AG04450 (cell line): ENCODE data around the gene TMED1. TPM values are rescaled to one million over a fixed set of nuclear protein-coding genes. Genes with fewer than 3 reads are reported as not detected.

Experiments used
- CTCF ChIA-PET: fragments of 300-600, 350-600 bp; formaldehyde crosslinking; extraction: SDS; loops from one replicate; lab custom pipeline; 2022; ENCODE audit warnings: antibody characterized with exemption, inconsistent platforms; lab: Charles Lee
- POLR2A ChIA-PET: fragments of 350-600 bp; formaldehyde crosslinking; extraction: SDS; loops from one replicate; lab custom pipeline; 2021; ENCODE audit warnings: antibody characterized with exemption, inconsistent platforms; lab: Yijun Ruan, JAX
- DNase-seq: peaks from one replicate; pipeline ENCODE4 v3.0.0-alpha.2; 2011; ENCODE audit warnings: low read depth, low spot score
- H3K27ac ChIP-seq: one replicate; pipeline ENCODE4 v1.5.1; 2012; ENCODE audit warnings: low read depth, low read length, control low read depth
- H3K27me3 ChIP-seq: one replicate; pipeline ENCODE4 v1.6.0; 2012; ENCODE audit warnings: low read length; ENCODE audit not compliant: control insufficient read depth, insufficient read depth
- H3K4me3 ChIP-seq: 2 replicates; pipeline ENCODE4 v1.5.1; 2011; ENCODE audit warnings: mild to moderate bottlenecking, low read depth, low read length, control low read depth
- H3K9me3 ChIP-seq: 2 replicates; pipeline ENCODE4 v1.5.1; 2012; ENCODE audit warnings: low read length; ENCODE audit not compliant: control insufficient read depth, insufficient read depth
- polyA plus RNA-seq: library from polyadenylated mRNA; depleted of rRNA; stranded (reverse); fragments of >200 nt; gene quantifications from 2 replicates; pipeline ENCODE4 v1.2.3, GENCODE V29; 2011
- TF ChIP-seq, protein P1 (sequence below): IDR thresholded peaks from 2 replicates; pipeline ENCODE4 v1.5.1; 2011; ENCODE audit warnings: low read depth, low read length, control low read depth, inconsistent platforms

TMED1 gene
- polyA plus RNA-seq, 1 experiment: 42.4 TPM

DNA sequence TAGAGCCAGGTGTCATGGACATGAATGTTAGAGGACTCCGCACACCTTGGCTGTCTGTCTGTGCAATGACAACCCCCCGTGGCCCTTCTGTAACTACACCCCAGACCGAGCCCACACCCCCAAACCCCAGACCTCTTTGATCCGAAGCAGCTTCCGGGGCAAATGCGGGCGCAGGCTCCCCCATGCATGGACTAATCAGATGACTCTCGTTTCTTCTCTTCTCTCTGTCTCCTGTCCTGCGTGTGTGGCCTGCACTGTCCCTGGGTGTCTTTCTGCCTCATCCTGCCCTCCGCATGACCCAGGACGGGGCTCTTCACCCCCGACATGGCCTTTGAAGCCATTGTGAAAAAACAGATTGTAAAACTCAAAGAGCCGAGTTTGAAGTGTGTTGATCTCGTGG, 38.9 kb downstream of the TMED1 start:
- Histone ChIP-seq H3K27ac (no peak overlapping the region), H3K9me3 (no peaks in the 10 kb centered on the region), H3K27me3 (no peaks in the 10 kb centered on the region), H3K4me3 (no peak overlapping the region)
- ChIA-PET POLR2A (no interaction called here), CTCF (no interaction called here)
- TF ChIP-seq, protein P1, sequence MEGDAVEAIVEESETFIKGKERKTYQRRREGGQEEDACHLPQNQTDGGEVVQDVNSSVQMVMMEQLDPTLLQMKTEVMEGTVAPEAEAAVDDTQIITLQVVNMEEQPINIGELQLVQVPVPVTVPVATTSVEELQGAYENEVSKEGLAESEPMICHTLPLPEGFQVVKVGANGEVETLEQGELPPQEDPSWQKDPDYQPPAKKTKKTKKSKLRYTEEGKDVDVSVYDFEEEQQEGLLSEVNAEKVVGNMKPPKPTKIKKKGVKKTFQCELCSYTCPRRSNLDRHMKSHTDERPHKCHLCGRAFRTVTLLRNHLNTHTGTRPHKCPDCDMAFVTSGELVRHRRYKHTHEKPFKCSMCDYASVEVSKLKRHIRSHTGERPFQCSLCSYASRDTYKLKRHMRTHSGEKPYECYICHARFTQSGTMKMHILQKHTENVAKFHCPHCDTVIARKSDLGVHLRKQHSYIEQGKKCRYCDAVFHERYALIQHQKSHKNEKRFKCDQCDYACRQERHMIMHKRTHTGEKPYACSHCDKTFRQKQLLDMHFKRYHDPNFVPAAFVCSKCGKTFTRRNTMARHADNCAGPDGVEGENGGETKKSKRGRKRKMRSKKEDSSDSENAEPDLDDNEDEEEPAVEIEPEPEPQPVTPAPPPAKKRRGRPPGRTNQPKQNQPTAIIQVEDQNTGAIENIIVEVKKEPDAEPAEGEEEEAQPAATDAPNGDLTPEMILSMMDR: no peak
- DNase-seq: no peak

DNA sequence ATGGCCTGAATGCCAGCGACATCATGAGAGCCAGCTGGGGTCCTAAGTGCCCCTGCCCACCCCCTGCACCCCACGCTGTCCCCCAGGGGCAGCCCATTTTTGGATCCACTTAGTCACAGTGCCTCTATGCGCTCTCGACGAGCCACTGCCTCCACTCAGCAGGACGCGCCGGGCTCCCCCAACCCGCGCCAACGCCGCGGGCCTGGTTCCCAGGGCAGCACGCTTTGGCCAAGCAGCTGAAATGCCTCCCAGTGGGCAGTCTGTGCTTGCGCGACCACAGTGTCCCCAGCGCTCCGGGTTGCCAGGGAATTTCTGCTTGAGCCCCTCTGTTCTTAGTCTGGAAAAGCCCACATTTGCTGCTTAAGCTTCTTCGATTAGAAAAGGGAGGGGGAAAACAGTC, 39.4 kb downstream of the TMED1 start:
- DNase-seq: no peak
- POLR2A ChIA-PET: no interaction called here
- Histone ChIP-seq H3K9me3 (no peaks in the 10 kb centered on the region), H3K4me3 (no peak overlapping the region), H3K27me3 (no peaks in the 10 kb centered on the region), H3K27ac (no peak overlapping the region)
- TF ChIP-seq, protein P1: no peak
- CTCF ChIA-PET: no interaction called here

DNA sequence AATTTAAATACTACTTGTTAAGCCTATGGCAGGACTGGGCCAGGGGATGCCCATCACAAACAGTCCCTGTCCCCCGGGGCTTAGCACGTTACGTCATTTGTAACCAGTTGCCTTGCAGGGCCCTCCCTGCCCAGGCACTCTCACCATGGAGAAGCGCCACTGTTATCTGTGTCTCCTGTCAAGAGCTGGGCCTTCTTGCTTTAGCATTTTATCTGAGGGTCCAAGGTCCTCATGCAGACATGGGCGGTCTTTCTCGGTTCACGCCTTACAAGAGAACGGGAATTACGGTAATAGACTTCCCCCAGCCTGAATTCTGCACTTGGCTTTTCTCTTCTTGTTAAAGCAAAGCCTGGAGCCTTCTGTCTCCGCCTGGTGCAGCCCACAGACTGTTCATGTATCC, 46.1 kb downstream of the TMED1 start:
- no peak for DNase-seq
- POLR2A ChIA-PET: no interaction called here
- H3K27me3 ChIP-seq: no peaks in the 10 kb centered on the region
- CTCF ChIA-PET: no interaction called here
- H3K27ac ChIP-seq: no peak overlapping the region
- no peaks in the 10 kb centered on the region for H3K9me3 ChIP-seq
- TF ChIP-seq, protein P1: no peak
- H3K4me3 ChIP-seq: no peak overlapping the region

DNA sequence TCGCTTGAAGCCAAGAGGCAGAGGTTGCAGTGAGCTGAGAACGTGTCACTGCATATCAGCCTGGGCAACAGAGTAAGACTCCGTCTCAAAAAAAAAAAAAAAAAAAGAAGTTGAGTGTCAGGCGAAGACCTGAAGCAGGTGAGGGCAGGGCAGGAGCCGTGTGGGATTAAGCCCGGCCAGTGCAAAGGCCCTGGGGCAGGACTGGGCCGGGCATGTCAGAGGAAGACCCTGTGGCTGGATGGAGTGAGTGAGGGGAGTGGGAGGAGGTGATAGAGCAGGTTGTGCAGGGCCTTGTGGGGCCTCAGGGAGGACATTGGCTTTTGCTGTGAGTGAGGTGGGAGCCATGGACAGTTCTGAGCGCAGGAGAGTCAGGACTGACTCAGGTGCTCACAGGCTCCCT, 47.9 kb downstream of the TMED1 start:
- TF ChIP-seq, protein P1: no peak
- ChIA-PET POLR2A (no interaction called here), CTCF (no interaction called here)
- Histone ChIP-seq H3K27ac (no peak overlapping the region), H3K4me3 (no peak overlapping the region), H3K27me3 (no peaks in the 10 kb centered on the region), H3K9me3 (no peaks in the 10 kb centered on the region)
- no peak for DNase-seq

DNA sequence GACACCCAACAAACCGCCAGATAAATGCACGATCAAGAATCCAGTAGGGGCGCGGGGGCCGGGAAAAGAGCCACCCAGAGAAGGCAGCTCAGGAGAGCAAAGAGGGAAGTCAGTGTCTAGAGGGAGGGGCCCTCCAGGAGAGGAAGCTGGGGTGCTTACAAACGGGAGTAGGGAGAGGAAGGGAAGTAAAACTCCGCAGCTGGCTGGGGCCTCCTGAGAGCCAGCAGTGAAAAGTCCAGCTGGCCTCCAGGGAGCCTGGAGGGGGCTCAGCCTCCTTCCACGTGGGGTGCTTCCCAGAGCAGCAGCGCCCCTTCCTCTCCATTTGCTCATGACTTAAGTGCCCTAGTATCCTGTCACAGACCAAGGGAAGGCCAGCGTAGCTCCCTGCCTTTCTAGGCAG, 51.8 kb downstream of the TMED1 start:
- no peak overlapping the region for H3K27ac ChIP-seq
- TF ChIP-seq, protein P1: no peak
- H3K27me3 ChIP-seq: no peaks in the 10 kb centered on the region
- POLR2A ChIA-PET: no interaction called here
- CTCF ChIA-PET: interaction anchor here (0.9 to 1.2 kb wide), 2 partner anchors 67 to 84 kb away, joined by 3 to 9 read pairs; partner anchors contain the start of gene DNM2
- H3K9me3 ChIP-seq: no peaks in the 10 kb centered on the region
- no peak for DNase-seq
- no peak overlapping the region for H3K4me3 ChIP-seq
